ENCODE results near the gene AATK. TPM values are rescaled to one million over a fixed set of nuclear protein-coding genes. Genes with fewer than 3 reads are reported as not detected.

AATK gene
- polyA plus RNA-seq, 1 of the 3 experiments (the other 2 are of a cell fraction) = 0.51 TPM

DNA sequence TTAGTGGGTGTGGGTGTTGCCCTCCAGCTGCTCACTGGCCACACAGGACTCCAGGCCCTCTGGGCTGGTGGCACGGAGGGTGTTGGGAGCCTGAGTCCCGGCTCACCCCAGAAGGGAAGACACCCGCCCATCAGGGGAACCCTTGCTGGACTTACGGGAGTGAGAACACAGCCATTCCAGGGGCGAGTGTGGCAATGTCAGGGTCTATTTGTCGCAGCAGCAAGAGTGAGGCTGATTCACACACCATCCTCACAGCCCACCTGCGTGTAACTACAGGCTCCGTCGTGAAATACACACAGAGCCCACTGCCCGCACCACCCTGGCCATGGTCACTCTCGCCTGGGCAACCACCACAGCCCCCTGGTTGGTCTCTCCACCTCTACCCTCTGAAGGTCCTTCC, 17.8 kb upstream of the AATK start:
- ChIA-PET CTCF (no interaction called here), POLR2A (no interaction called here)
- TF ChIP-seq MAX (IDR thresholded peaks at IDR 0.05; ENCODE audit: low read depth) = no peak
- TF ChIP-seq, protein P1, sequence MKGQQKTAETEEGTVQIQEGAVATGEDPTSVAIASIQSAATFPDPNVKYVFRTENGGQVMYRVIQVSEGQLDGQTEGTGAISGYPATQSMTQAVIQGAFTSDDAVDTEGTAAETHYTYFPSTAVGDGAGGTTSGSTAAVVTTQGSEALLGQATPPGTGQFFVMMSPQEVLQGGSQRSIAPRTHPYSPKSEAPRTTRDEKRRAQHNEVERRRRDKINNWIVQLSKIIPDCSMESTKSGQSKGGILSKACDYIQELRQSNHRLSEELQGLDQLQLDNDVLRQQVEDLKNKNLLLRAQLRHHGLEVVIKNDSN (IDR thresholded peaks at IDR 0.05; ENCODE audit: borderline replicate concordance, low read depth) = no peak
- no peak for TF ChIP-seq EP300 (IDR thresholded peaks at IDR 0.05; ENCODE audit: borderline replicate concordance in 1 of 2, low read depth in 1 of 2, low read length in 1 of 2)
- no peak for TF ChIP-seq NRF1 (IDR thresholded peaks at IDR 0.05; ENCODE audit: low read depth, low read length)
- TF ChIP-seq PBX3 (IDR thresholded peaks at IDR 0.05) = no peak
- TF ChIP-seq IRF3 (IDR thresholded peaks at IDR 0.05; ENCODE audit: low read depth, low read length) = no peak
- TF ChIP-seq FOSL2 (IDR thresholded peaks at IDR 0.05; ENCODE audit: borderline replicate concordance, low read depth) = no peak
- no peak for TF ChIP-seq NFIC (IDR thresholded peaks at IDR 0.05; ENCODE audit: borderline replicate concordance)
- TF ChIP-seq, protein P2, sequence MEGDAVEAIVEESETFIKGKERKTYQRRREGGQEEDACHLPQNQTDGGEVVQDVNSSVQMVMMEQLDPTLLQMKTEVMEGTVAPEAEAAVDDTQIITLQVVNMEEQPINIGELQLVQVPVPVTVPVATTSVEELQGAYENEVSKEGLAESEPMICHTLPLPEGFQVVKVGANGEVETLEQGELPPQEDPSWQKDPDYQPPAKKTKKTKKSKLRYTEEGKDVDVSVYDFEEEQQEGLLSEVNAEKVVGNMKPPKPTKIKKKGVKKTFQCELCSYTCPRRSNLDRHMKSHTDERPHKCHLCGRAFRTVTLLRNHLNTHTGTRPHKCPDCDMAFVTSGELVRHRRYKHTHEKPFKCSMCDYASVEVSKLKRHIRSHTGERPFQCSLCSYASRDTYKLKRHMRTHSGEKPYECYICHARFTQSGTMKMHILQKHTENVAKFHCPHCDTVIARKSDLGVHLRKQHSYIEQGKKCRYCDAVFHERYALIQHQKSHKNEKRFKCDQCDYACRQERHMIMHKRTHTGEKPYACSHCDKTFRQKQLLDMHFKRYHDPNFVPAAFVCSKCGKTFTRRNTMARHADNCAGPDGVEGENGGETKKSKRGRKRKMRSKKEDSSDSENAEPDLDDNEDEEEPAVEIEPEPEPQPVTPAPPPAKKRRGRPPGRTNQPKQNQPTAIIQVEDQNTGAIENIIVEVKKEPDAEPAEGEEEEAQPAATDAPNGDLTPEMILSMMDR (IDR thresholded peaks at IDR 0.05) = no peak
- TF ChIP-seq, protein P3, sequence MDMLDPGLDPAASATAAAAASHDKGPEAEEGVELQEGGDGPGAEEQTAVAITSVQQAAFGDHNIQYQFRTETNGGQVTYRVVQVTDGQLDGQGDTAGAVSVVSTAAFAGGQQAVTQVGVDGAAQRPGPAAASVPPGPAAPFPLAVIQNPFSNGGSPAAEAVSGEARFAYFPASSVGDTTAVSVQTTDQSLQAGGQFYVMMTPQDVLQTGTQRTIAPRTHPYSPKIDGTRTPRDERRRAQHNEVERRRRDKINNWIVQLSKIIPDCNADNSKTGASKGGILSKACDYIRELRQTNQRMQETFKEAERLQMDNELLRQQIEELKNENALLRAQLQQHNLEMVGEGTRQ (IDR thresholded peaks at IDR 0.05; ENCODE audit: borderline replicate concordance, low read depth, low read length) = no peak
- TF ChIP-seq RCOR1 (IDR thresholded peaks at IDR 0.05; ENCODE audit: low read length) = no peak
- Histone ChIP-seq H3F3A (replicated peaks; ENCODE audit: insufficient read depth) (peaks cover 5% of the 10 kb centered on the region), H3K9ac (no peak overlapping the region), H3K9me3 (no peaks in the 10 kb centered on the region), H3K27ac (ENCODE audit: low read depth in 2 of 2, low read length in 1 of 2) (no peak overlapping the region), H3K79me2 (ENCODE audit: insufficient read depth) (no peaks in the 10 kb centered on the region), H3K4me3 (ENCODE audit: low read depth in 2 of 2, low read length in 1 of 2) (no peak overlapping the region), H3K4me2 (no peak overlapping the region), H3K36me3 (replicated peaks in 1 of 2; ENCODE audit: control insufficient read depth in 1 of 2, insufficient read depth in 2 of 2, low read length in 1 of 2) (no peaks in the 10 kb centered on the region), H2AFZ (ENCODE audit: low read depth) (no peak overlapping the region), H3K9me2 (no peaks in the 10 kb centered on the region), H3K27me3 (ENCODE audit: insufficient read depth) (no peaks in the 10 kb centered on the region), H3K4me1 (ENCODE audit: control insufficient read depth in 1 of 2, insufficient read depth in 2 of 2, low read depth in 1 of 2, low read length in 1 of 2) (peaks cover 0 to 7% of the 10 kb centered on the region in 2 experiments; a peak in 1 of 4 replicates), H4K20me1 (ENCODE audit: insufficient read depth) (no peaks in the 10 kb centered on the region)
- DNase-seq = no peak
- 76% methylated on average over 8 of the region's 11 CpGs for WGBS (ENCODE audit: low lambda C conversion rate)
